WTC11 (cell line): ENCODE results near the gene ILK. TPM values are rescaled to one million over a fixed set of nuclear protein-coding genes. Genes with fewer than 3 reads are reported as not detected.

Experiments
- ATAC-seq: fragments of 200-7000 bp; cut with Tn5 transposase; 2 replicates; pipeline ENCODE4 v1.10.0; 2021; ENCODE audit warnings: mild to moderate bottlenecking, moderate library complexity
- CTCF ChIA-PET: fragments of 300-600 bp; sonication (Branson Sonifier 250); formaldehyde crosslinking; loops from one replicate; lab custom pipeline; 2021; ENCODE audit warnings: antibody characterized with exemption; lab: Charles Lee
- POLR2A ChIA-PET: fragments of 350-600 bp; sonication (Branson Sonifier 250); formaldehyde crosslinking; loops from one replicate; lab custom pipeline; 2021; ENCODE audit warnings: antibody characterized with exemption; lab: Charles Lee
- DNase-seq: peaks from one replicate; pipeline ENCODE4 v3.0.0; 2021; ENCODE audit warnings: low spot score
- H3K27ac Mint-ChIP-seq: 2 replicates; pipeline ENCODE4 v1.8.0; 2021; ENCODE audit warnings: mixed read lengths
- H3K27me3 Mint-ChIP-seq: 2 replicates; pipeline ENCODE4 v1.8.0; 2021; ENCODE audit warnings: low read depth, mild to moderate bottlenecking, moderate library complexity, mixed read lengths
- H3K36me3 Mint-ChIP-seq: 2 replicates; pipeline ENCODE4 v1.8.0; 2021; ENCODE audit warnings: mixed read lengths
- H3K4me1 Mint-ChIP-seq: 2 replicates; pipeline ENCODE4 v1.8.0; 2022; ENCODE audit warnings: mixed read lengths
- H3K4me3 Mint-ChIP-seq: 2 replicates; pipeline ENCODE4 v1.8.0; 2021; ENCODE audit warnings: mild to moderate bottlenecking, moderate library complexity, mixed read lengths
- H3K9me3 Mint-ChIP-seq: 2 replicates; pipeline ENCODE4 v1.8.0; 2021; ENCODE audit warnings: mixed read lengths
- ATF1 ChIP-seq: sonication (generic); formaldehyde crosslinking; IDR thresholded peaks from 2 replicates; pipeline ENCODE4 v1.8.1; 2023; ENCODE audit warnings: mild to moderate bottlenecking, moderate library complexity, missing genetic modification reagents
- CREB1 ChIP-seq: sonication (generic); formaldehyde crosslinking; IDR thresholded peaks from 2 replicates; pipeline ENCODE4 v1.8.0; 2023; ENCODE audit warnings: mild to moderate bottlenecking, missing genetic modification reagents
- E2F4 ChIP-seq: sonication (generic); formaldehyde crosslinking; IDR thresholded peaks from 2 replicates; pipeline ENCODE4 v1.8.1; 2022; ENCODE audit warnings: low read depth, mild to moderate bottlenecking, moderate library complexity, missing genetic modification reagents, borderline replicate concordance
- ERG ChIP-seq: fragments of 250-450 bp; sonication (Bioruptor Pico); IDR thresholded peaks from 2 replicates; pipeline ENCODE4 v1.8.0; 2021; ENCODE audit warnings: mild to moderate bottlenecking
- ETV6 ChIP-seq: sonication (generic); formaldehyde crosslinking; IDR thresholded peaks from 2 replicates; pipeline ENCODE4 v1.8.1; 2022; ENCODE audit warnings: mild to moderate bottlenecking, missing genetic modification reagents
- FOXP1 ChIP-seq: sonication (generic); formaldehyde crosslinking; IDR thresholded peaks from 2 replicates; pipeline ENCODE4 v1.8.0; 2022; ENCODE audit warnings: missing genetic modification reagents, mild to moderate bottlenecking, moderate library complexity, borderline replicate concordance
- GABPB1 ChIP-seq: sonication (generic); formaldehyde crosslinking; IDR thresholded peaks from 2 replicates; pipeline ENCODE4 v1.8.1; 2023; ENCODE audit warnings: mild to moderate bottlenecking, missing genetic modification reagents
- MLX ChIP-seq: sonication (generic); formaldehyde crosslinking; IDR thresholded peaks from 2 replicates; pipeline ENCODE4 v1.8.1; 2023; ENCODE audit warnings: mild to moderate bottlenecking, missing genetic modification reagents, moderate library complexity
- NFYB ChIP-seq: sonication (generic); formaldehyde crosslinking; conservative IDR thresholded peaks from 2 replicates; pipeline ENCODE4 v1.8.0; 2022; ENCODE audit warnings: low read depth, missing genetic modification reagents
- NR2C2 ChIP-seq: sonication (generic); formaldehyde crosslinking; IDR thresholded peaks from 2 replicates; pipeline ENCODE4 v1.8.0; 2022; ENCODE audit warnings: mild to moderate bottlenecking, missing genetic modification reagents
- OVOL2 ChIP-seq: fragments of 250-450 bp; sonication (Bioruptor Pico); IDR thresholded peaks from 2 replicates; pipeline ENCODE4 v1.9.0; 2021; ENCODE audit warnings: mild to moderate bottlenecking, borderline replicate concordance
- PRRX2 ChIP-seq: fragments of 250-450 bp; sonication (Bioruptor Pico); IDR thresholded peaks from 2 replicates; pipeline ENCODE4 v1.8.0; 2021; ENCODE audit warnings: mild to moderate bottlenecking
- SMAD3 ChIP-seq: sonication (generic); formaldehyde crosslinking; IDR thresholded peaks from 2 replicates; pipeline ENCODE4 v1.8.0; 2022; ENCODE audit warnings: missing genetic modification reagents, mild to moderate bottlenecking, borderline replicate concordance
- STAT6 ChIP-seq: sonication (generic); formaldehyde crosslinking; conservative IDR thresholded peaks from 2 replicates; pipeline ENCODE4 v1.8.1; 2023; ENCODE audit warnings: mild to moderate bottlenecking, low read depth, missing genetic modification reagents, moderate library complexity
- TEAD4 ChIP-seq: sonication (generic); formaldehyde crosslinking; IDR thresholded peaks from 2 replicates; pipeline ENCODE4 v1.8.0; 2022; ENCODE audit warnings: mild to moderate bottlenecking, missing genetic modification reagents
- TP53 ChIP-seq: sonication (generic); formaldehyde crosslinking; IDR thresholded peaks from 2 replicates; pipeline ENCODE4 v1.8.1; 2023; ENCODE audit warnings: mild to moderate bottlenecking, missing genetic modification reagents
- ZNF317 ChIP-seq: sonication (generic); formaldehyde crosslinking; IDR thresholded peaks from 2 replicates; pipeline ENCODE4 v1.8.1; 2023; ENCODE audit warnings: low read depth, mild to moderate bottlenecking, moderate library complexity, missing genetic modification reagents, borderline replicate concordance
- ZNF532 ChIP-seq: fragments of 250-450 bp; sonication (Bioruptor Pico); IDR thresholded peaks from 2 replicates; pipeline ENCODE4 v1.9.0; 2021; ENCODE audit warnings: mild to moderate bottlenecking, borderline replicate concordance
- total RNA-seq: library from RNA; stranded (reverse); gene quantifications from 3 replicates; pipeline ENCODE4 v1.2.3, GENCODE V29; 2021

The ILK gene
- total RNA-seq, 1 experiment from 2014 or later, result 97.7 TPM

GRCh38 chr11:6587360-6587953 is 16.1 kb upstream of the ILK start:
- Mint-ChIP-seq H3K9me3 (peaks cover 30% of the 10 kb centered on the region), H3K4me3 (no peak overlapping the region), H3K4me1 (no peaks in the 10 kb centered on the region), H3K27ac (no peak overlapping the region), H3K36me3 (peaks cover 3% of the 10 kb centered on the region), H3K27me3 (no peaks in the 10 kb centered on the region)
- POLR2A ChIA-PET, result interaction anchor here (1.1 kb wide), 1 partner anchor 106 kb away, joined by 3 read pairs; the partner anchor contains the start of genes ARFIP2 and TIMM10B
- TF ChIP-seq GABPB1 (CRISPR knock-in tag), result no peak
- no peak for TF ChIP-seq SMAD3 (CRISPR knock-in tag)
- TF ChIP-seq PRRX2 (CRISPR knock-in tag), result no peak
- no peak for TF ChIP-seq ERG
- TF ChIP-seq NR2C2 (CRISPR knock-in tag), result no peak
- TF ChIP-seq OVOL2 (CRISPR knock-in tag), result no peak
- TF ChIP-seq ETV6 (CRISPR knock-in tag), result no peak
- no peak for TF ChIP-seq ZNF532 (CRISPR knock-in tag)
- TF ChIP-seq E2F4, result no peak
- TF ChIP-seq ZNF317 (CRISPR knock-in tag), result no peak
- no peak for TF ChIP-seq FOXP1 (CRISPR knock-in tag)
- TF ChIP-seq STAT6, result no peak
- no peak for TF ChIP-seq MLX
- TF ChIP-seq TEAD4 (CRISPR knock-in tag), result no peak
- no peak for TF ChIP-seq TP53 (CRISPR knock-in tag)
- TF ChIP-seq ATF1 (CRISPR knock-in tag), result no peak
- TF ChIP-seq NFYB (CRISPR knock-in tag), result no peak
- no peak for TF ChIP-seq CREB1 (CRISPR knock-in tag)
- ATAC-seq, result peak; percentile 29
- DNase-seq, result no peak
- CTCF ChIA-PET, result interaction anchor here (0.9 to 1.8 kb wide), 6 partner anchors 16 to 209 kb away, joined by 3 to 12 read pairs (median 5); partner anchors contain the start of gene TAF10
